ENCODE results near the gene ABCC12.

Gene ABCC12

DNA sequence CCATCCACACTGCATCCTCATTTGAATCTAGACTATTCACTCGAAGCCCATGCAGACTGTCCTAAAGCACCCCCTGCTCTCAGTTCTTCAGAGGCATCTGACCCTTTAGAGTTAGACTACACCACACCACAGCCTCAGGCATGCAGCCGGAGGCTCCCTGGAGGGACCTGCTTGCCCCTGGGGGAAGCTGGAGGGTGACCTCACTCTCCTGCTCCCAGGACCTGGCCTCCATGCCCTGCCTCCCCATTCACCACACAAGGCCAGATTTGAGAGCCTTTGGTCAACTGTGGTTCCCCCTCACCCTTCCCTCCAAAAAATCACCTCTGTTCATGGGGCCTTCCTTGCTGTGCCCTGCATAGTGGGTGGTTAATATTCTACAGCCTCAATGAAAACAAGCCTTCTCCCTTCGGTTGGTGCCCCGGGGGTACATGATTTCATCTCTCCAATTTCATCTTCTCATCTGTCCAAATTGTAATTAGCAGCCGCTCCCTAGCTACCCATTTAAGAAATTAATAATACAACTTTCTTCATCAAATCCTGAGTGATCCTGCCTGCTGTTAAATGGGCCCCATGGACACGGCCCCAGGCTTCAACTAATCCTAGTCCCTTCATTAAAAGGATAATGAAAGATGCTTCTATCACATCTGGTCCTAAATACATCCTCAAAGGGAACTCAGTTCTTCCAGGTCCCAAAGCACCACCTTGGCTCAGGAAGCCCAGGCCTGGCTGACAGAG is 24.4 kb downstream of the ABCC12 start:
- DNase-seq (ENCODE audit: low read depth): no peak

DNA sequence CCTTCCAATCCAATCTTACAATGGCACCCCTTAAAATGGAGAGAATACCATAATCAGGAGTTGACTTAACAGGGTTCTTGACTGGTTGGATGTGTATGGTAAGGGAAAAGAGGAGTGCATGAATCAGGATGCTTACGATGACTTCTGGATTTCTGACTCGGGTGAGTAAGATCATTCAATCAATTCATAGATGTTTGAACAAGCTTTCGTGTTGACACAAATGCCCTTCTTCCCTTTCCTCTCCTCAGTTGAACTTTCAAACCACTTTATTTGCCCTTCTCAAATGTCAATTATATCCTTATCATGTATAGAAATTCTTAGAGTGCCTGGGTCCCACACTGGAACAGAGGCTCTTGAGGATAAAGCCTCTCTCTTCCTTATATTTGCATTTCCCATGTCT is 25.9 kb downstream of the ABCC12 start:
- no peak for DNase-seq (ENCODE audit: low read depth)

DNA sequence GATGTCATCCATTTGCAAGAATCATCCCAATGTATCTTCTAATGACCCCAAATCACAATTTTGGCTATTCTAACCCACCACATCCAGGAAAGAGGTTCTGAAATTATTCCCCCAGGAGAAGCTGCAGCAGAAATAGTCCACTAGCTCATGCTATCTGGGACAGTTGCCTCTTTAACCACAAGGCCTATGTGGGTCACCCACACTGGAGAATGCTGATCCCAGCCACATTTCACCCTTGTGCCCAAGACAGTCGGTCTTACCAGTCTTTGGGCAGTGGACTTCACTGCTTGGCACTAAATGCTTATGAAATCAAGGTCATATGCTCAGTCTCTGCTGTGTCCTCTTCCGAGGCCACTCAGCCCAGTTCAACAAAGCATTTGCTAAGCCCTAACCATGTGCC is 27.0 kb downstream of the ABCC12 start:
- DNase-seq (ENCODE audit: low read depth): no peak

DNA sequence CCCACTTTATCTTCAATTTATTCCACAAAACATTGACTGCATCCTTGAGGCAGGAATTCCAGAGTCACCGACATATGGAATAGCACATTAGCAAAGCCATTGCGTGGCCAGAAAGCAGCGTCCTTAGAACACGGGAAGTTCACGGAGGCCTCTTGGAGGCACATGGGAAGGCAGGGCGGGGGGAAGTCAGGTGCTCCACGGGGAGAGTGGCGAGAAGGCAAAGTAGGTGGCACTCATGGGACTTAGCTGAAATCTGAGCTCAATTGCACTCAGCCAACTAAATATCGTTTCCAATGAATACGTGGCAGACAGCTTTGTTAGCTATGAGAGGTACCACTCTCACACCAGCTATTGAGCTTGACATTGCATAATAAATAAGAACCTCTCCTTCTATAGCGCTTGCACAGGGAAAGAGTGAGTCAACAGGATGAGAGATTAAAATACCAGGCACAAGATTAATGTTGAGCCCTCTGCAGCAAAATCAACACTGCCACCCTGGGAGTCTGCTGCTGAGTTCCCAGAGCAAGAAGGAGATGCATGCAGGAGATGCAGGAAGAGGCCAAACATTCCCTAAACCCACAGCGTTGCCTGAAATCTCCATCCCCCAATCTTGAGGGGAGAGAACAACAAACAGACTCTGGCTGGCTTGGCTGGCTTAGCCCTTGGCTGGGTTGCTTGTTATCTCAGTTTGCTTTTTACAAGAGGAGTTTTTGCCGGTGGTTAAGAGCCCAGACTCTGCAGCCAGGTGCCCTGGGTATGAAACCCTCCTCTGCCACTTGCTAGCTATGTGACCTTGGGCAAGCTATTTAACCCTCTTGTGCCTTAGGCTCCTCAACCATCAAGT is 28.8 kb downstream of the ABCC12 start:
- DNase-seq (ENCODE audit: low read depth): no peak

DNA sequence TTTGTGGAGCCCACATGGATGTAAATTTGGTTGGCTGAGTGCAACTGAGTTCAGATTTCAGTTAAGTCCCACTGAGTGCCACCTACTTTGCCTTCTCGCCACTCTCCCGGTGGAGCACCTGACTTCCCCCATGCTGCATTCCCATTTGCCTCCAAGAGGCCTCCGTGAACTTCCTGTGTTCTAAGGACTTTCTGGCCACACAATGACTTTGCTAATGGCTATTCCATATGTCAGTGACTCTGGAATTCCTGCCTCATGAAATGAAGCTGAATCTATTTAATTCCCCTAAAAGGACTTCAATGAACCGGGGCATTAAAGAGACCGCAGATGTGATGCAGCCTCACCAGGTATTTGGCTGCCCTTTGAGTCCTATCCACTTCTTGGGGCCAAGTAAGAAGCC is 29.9 kb downstream of the ABCC12 start:
- no peak for DNase-seq (ENCODE audit: low read depth)

DNA sequence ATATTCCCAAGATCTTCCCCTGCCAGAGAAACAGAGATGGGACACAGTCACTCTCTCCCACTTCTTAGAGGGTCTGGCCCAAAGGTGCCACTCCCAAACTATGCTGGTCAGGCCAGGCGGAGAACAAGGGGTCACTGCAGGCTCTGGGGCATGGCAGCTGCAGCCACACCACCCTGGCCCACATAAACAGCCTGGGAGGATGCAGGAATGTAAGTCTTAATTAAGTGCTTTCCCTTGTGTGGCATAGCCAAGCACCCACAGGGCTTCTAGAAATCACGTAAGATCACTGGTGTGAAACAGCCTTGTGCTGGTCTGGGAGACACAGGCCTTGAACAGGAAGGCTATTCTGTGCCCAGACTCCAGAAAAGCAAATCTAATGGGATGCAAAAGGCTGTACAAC is 31.5 kb downstream of the ABCC12 start:
- DNase-seq (ENCODE audit: low read depth): no peak

DNA sequence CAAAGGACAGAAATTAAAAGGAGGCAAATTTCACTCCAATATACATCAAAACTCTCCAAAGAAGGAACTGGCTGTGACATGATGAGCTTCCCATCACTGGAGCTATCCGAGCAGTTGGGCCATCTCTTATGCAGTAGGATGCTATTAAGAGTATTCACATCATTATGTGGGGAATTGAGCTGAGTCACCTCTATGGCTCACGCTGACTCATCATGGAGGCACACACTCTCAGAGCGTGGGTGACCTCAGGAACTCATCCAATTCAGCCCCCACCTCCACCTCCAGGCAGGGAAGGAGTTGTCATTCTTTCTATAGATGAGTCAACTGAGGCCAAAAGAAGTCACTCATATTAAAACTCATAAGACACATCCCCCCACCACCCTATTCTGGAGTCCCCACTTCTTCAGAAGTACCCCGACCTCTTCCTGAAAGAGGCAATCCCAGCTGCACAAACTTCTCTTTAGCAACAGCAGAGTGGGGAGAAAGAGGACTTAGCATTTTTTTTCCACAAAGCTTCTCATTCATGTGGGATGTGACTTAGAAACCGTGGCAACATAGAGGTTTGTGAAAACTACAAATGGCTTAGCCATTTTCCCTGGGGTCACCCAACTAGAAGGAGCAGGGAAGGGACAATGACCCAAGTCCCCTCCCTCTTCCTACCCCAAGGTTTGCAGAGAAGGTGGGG is 32.5 kb downstream of the ABCC12 start:
- DNase-seq (ENCODE audit: low read depth): peak; percentile 15

DNA sequence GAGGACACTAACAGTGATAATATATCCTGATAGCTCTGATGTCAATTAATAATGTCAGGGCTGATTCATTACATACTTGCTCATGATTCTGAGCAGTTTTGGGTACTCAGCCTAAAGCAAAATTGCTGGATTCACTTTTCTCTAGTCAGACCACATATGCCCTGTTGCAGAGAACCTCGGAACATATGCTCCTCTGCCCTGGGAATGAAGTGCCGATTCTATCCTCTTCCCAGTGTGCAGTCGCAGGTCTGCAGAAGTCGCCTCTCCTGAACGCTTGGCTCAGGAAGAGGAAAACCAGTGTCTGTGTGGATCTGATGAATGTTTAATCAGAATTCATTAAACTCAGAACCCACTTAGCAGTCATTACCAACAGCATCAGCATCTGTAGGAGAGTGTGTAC is 34.5 kb downstream of the ABCC12 start:
- DNase-seq (ENCODE audit: low read depth): no peak

DNA sequence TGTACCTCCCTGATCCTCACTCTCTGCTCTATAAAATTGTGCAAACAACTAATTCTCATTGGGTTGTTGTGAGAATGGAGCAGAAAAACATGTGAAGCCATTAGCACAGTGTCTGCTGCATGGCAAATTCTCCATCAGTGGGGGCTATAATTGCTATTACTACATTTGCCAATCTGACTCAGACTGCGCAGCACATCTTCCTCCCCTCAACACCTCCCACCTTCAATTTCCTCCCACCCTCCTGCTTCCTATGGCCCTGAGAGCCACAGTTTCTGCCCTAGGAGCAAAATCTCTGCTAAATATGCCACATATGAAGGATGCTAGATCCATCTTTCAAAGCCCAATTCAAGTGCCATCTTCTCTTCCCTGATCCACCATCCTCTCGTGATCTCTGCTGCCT is 37.0 kb downstream of the ABCC12 start:
- DNase-seq (ENCODE audit: low read depth): no peak

DNA sequence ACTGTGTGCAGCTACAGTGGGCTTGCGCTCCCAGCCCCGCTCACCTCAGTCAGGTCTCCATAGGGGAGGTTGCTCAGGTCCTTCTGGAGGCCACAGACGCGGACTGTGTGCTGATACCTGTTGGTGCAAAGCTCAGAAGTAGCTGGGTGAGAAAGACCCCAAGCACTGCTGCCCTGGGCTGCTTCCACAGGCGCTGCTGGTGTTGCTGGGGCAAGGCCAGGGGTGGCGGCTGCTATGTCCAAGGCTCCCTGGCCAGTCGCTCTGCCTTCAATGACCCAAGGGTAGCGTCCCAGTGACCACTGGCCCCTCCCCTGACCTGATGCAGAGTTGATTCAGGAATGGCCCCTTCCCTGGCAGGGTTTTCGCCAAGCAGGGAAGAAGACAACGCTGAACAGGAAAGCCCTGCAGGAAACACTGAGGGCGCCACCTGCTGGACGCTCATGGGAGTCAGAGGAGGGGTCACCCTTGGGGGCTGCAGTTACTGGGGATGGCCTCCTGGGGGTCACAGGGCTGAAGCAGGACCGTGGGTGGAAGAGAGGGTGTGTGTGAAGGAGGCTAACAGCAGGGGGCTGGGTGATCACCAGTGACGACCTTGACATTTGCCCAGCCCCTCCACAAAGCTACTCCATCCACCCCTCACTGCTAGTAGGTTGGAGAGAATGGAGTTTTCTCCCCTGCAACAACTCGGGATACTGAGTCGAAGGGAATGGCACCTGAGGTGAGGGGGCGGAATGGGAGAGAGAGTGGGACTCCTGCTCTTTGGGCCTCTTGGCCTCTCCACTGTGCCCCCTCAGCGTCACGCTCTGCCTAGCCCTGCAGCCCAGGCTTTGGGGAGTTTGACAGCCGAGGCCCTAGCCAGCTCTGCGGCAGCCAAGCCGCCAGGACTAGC is 38.3 kb downstream of the ABCC12 start:
- DNase-seq (ENCODE audit: low read depth): peak; percentile 38

DNA sequence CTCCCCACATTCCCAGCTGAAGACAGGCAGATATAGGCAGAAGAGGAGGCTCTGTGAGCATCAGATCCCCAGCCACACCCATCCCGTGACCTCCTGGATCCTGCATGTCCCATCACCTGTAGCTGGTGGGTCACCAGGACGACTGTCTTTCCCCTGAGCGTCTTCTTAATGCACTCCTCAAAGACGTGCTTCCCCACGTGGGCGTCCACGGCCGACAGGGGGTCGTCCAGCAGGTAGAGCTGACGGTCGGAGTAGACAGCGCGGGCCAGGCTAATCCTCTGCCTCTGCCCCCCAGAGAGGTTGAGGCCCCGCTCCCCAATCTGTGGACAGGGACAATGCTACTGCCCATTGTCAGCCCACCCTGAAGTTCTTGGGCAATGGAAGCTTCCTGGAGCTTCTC is 40.5 kb downstream of the ABCC12 start:
- DNase-seq (ENCODE audit: low read depth): no peak

DNA sequence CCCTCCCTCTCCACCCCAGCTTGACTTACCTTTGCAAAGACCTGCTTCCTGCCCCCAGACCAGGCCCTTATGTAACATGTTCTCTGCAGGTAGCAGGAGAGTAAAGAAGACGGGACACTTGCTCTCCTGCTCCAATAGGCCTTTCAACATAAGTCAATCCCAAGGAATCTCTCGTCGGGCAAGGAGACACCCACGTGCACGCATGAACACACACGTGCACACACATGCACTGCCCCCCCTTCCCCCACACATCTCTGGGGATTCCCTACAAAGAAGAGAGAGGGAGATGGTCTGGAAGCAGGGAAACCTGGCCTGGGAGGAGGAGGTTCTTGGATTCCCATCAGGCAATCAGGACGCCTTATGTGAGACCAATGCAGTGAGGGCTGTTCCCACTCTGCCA is 41.4 kb downstream of the ABCC12 start:
- no peak for DNase-seq (ENCODE audit: low read depth)

DNA sequence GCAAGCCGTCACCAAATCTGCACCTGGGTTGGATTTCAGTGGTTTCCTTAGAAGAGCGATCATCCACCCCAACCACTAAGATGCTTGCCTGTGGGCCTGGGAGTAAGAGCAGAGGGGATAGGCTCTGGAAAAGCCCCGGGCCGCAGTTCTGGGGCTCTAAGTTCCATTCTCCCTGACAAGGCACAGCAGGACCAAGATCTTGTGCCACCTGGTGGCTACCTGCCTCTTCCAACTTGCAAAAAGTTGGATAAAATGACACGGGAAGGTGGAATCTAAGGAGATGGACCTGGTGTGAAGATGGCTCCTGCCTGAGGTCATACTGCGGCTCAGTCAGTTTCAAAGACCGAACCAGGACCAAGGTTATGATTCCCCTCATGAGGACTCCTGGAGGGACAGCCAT is 42.3 kb downstream of the ABCC12 start:
- no peak for DNase-seq (ENCODE audit: low read depth)

DNA sequence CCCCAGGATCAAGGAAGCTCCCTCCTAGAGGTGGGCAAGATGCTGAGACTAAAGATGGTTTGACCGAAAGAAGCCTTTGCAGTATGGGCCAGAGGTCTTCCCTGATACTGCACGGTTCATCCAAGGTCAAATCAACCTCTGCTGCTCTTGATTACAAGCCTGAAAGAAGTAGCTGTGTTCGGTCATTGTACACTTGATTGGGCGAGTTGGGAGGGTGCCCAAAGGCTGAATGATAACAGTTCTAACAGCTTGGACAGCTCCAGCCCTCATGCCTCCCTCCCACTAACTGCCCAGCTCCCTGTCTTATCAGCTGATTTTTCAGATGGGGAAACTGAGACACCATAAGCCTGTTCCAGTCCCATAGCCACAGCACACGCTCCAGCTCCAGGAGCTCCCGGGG is 42.8 kb downstream of the ABCC12 start:
- no peak for DNase-seq (ENCODE audit: low read depth)

DNA sequence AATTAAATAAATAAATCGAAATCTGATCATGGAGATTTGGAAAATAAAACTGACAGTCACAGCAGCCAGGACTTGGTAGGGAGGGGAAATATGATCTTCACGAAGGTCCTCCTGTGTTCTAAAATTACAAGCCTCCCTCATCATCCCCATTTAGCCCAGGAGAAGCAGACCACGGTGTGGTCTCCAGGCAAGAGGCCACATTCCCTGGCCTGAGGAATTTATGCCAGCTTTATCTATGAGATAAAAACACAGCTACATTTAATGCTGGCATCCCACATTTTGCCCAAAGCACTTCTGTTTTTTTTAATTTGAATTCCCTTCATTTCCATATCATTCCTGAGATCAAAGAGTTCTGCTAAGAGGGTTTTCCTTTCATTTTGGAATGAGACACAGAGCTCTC is 43.2 kb downstream of the ABCC12 start:
- DNase-seq (ENCODE audit: low read depth): no peak

DNA sequence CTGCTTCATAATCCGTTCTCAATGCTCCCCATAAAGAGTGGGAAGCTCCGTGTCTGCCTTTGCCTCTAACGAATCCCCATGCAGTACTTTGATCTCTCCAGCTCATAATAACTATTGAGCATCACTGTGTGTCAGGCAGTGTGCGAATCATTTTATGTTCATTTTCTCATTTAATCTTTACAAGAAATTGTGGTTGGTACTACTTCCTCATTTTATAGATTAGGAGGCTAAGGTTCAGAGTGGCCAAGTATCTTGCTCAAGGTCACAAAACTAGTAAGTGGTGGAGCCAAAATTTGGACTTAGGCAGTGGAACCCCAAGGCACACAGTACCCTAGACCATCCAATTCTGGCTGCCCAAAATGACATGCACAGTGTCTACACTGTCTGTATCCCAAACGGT is 44.8 kb downstream of the ABCC12 start:
- no peak for DNase-seq (ENCODE audit: low read depth)

DNA sequence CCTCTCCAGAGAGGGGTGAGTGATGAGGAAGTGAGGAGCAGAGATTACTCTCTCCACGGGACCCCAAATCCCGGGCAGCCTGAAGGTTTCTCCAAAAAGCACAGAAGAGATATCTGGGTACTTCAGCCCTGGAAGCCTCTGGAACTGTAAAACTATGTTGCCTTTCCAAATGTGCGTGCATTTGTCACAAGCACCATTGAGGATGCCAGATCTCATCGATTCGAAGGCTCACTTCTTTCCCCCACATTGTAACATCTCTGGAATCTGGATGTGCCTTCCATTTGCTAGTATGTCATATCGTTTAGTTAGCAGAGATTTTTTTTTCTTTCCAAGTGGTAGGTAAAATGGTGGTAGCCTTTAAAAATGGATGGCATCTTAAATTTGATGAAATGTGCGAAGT is 45.8 kb downstream of the ABCC12 start:
- DNase-seq (ENCODE audit: low read depth): no peak

DNA sequence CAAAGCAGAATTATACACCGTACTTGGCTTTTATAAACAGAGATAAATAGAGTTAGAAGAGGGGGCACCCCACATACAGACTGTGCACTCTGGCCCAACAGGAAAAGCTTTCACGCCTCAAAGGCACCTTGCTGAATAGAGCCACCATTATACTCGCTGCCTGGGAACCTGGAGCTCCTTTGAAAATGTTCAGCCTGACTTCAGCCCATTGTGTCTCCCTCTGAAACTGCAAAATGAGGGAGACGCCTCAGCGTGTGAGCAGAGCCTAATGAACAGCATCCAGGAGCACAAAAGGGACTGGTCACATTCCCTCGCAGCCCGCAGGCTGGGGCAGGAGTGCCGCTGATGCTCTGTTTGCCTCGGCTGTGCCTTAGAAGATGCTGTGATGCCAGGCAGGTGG is 46.3 kb downstream of the ABCC12 start:
- DNase-seq (ENCODE audit: low read depth): no peak

DNA sequence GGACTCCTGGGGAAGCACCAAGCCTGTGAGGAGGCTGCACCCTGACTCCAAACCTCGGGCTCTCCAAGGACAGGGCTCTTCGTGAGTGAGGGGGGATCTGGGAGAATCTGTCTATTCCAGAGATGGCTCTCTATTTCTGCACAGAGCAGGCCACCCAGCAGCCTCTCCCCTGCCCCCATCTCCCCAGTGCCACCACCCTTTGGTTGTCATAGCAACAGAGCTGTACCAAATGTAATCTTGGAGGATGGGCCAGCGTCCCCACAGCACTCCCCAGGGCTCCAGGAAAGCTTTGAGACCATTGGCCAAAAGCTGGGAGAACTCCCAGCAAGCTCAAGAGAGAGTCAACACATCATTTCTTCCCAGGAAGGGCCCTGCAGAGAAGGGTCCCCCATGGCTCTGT is 49.3 kb downstream of the ABCC12 start:
- no peak for DNase-seq (ENCODE audit: low read depth)
